HEK293 (cell line): ENCODE data around the gene RANBP1.
A peak's percentile ranks its signal among the peaks of the same experiment; 100 is the strongest.

Experiments used
- BCL11A ChIP-seq: fragments of 450-650 bp; formaldehyde crosslinking; IDR thresholded peaks from 2 replicates; pipeline ENCODE4 v1.5.1; 2016; ENCODE audit warnings: low read depth, missing biosample characterization, missing genetic modification characterization
- CTCF ChIP-seq: fragments of 450-650 bp; formaldehyde crosslinking; IDR thresholded peaks from 2 replicates; pipeline ENCODE4 v1.5.1; 2016; ENCODE audit warnings: missing biosample characterization, missing genetic modification characterization
- PATZ1 ChIP-seq: fragments of 450-650 bp; formaldehyde crosslinking; IDR thresholded peaks from 2 replicates; pipeline ENCODE4 v1.5.1; 2016; ENCODE audit warnings: missing biosample characterization, missing genetic modification characterization
- ZNF133 ChIP-seq: fragments of 450-650 bp; formaldehyde crosslinking; IDR thresholded peaks from 2 replicates; pipeline ENCODE4 v1.5.1; 2016; ENCODE audit warnings: missing biosample characterization, missing genetic modification characterization
- ZNF184 ChIP-seq: fragments of 450-650 bp; IDR thresholded peaks from 2 replicates; pipeline ENCODE4 v1.5.1; 2018; ENCODE audit warnings: missing biosample characterization, mild to moderate bottlenecking, missing genetic modification characterization
- ZNF341 ChIP-seq: fragments of 450-650 bp; formaldehyde crosslinking; IDR thresholded peaks from 2 replicates; pipeline ENCODE4; 2016; ENCODE audit warnings: low read depth, missing biosample characterization, missing genetic modification characterization
- ZNF555 ChIP-seq: fragments of 450-650 bp; formaldehyde crosslinking; conservative IDR thresholded peaks from 2 replicates; pipeline ENCODE4 v1.5.1; 2017; ENCODE audit warnings: missing biosample characterization, mild to moderate bottlenecking, missing genetic modification characterization, inconsistent platforms

- TF ChIP-seq ZNF133 (tag by site-specific recombination) (no peak), ZNF341 (no peak), CTCF (tag by site-specific recombination) (peak; percentile 97), ZNF555 (tag by site-specific recombination) (no peak), ZNF184 (tag by site-specific recombination) (no peak), BCL11A (tag by site-specific recombination) (peak; percentile 53; the same call in 1 of the 2 replicates), PATZ1 (tag by site-specific recombination) (peak; percentile 46; the same call in 1 of the 2 replicates)
Observed at GRCh38 chr22:20111045-20111688, 4.7 kb upstream of the RANBP1 start.
